ENCODE results near the gene STX11. TPM values are rescaled to one million over a fixed set of nuclear protein-coding genes. Genes with fewer than 3 reads are reported as not detected.

STX11 gene
- total RNA-seq, 1 donor from 2014 or later: 26.4 TPM

DNA sequence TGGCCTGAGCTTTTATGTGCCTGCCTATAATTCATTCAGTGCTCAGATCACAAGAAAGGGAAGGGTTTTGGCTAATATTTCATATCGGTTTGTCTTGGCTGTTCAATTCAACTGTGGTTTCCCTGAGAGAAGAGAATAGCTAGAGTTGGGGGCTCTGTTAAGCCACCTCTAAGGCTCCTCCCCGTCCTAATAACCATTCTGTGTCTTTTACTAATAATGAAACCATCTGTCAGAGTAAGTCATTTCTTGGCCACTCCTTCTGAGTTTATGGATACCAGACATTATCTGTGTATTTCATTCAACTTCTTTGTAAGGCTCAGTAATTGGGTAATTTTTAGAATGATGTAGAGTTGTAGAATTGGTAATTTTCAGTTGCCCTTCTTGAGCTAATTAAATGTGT, 5.2 kb downstream of the STX11 start:
- Mint-ChIP-seq H3K27me3 (no peaks in the 10 kb centered on the region), H3K4me3 (peak overlapping the region; percentile 6), H3K9me3 (no peaks in the 10 kb centered on the region), H3K36me3 (ENCODE audit: low read depth) (peaks cover 40% of the 10 kb centered on the region), H3K4me1 (peaks cover 59% of the 10 kb centered on the region), H3K27ac (no peak overlapping the region)
- TF ChIP-seq, protein P1, sequence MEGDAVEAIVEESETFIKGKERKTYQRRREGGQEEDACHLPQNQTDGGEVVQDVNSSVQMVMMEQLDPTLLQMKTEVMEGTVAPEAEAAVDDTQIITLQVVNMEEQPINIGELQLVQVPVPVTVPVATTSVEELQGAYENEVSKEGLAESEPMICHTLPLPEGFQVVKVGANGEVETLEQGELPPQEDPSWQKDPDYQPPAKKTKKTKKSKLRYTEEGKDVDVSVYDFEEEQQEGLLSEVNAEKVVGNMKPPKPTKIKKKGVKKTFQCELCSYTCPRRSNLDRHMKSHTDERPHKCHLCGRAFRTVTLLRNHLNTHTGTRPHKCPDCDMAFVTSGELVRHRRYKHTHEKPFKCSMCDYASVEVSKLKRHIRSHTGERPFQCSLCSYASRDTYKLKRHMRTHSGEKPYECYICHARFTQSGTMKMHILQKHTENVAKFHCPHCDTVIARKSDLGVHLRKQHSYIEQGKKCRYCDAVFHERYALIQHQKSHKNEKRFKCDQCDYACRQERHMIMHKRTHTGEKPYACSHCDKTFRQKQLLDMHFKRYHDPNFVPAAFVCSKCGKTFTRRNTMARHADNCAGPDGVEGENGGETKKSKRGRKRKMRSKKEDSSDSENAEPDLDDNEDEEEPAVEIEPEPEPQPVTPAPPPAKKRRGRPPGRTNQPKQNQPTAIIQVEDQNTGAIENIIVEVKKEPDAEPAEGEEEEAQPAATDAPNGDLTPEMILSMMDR (IDR thresholded peaks at IDR 0.05): no peak
- no peak for DNase-seq
- ChIA-PET POLR2A (interaction anchor here (0.6 to 1.5 kb wide), 3 partner anchors 9 to 92 kb away, joined by 3 to 9 read pairs (median 4); no protein-coding TSS in a partner anchor), CTCF (interaction anchor here (0.9 kb wide), 1 partner anchor 64 kb away, joined by 3 read pairs; no protein-coding TSS in a partner anchor)
- intact Hi-C loops (cut with micrococcal nuclease): loop anchor here (2.0 to 10.0 kb wide), 2 partner anchors 17 to 1809 kb away; partner anchors contain the start of gene SHPRH
- ATAC-seq (ENCODE audit: low read depth): no peak

- H3K27ac Mint-ChIP-seq: no peak overlapping the region
- CTCF ChIA-PET: no interaction called here
These were observed 6.0 kb downstream of the STX11 start for GRCh38 chr6:144156338-144156737.

DNA sequence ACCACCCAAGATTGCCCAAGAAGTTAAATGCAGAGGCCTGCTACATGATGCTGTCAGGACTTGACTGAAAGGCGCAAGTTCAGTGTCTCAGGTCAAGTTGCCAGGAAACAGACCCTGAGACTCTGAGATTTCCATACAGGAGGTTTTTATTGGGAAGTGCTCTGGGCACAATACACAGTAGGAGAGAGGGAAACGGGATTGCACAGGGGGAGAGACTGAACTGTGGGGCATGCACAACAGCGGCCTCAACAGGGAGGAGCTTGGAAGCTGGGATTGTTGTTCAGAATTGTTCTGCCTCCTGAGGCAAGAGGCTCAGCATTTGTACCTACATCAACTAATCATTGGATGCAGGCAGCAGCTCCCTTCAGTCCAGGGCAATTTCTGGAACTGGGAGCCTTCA, 6.7 kb downstream of the STX11 start:
- TF ChIP-seq, protein P1 (IDR thresholded peaks at IDR 0.05): no peak
- ChIA-PET POLR2A (no interaction called here), CTCF (no interaction called here)
- H3K27ac Mint-ChIP-seq: no peak overlapping the region
- intact Hi-C loops (cut with micrococcal nuclease): loop anchor here (10.0 kb wide), 1 partner anchor 1808 kb away; the partner anchor contains the start of gene SHPRH
- DNase-seq (no peak), ATAC-seq (ENCODE audit: low read depth) (no peak)
- H3K36me3 Mint-ChIP-seq (ENCODE audit: low read depth): peaks cover 37% of the 10 kb centered on the region
- no peaks in the 10 kb centered on the region for H3K27me3 Mint-ChIP-seq
- H3K9me3 Mint-ChIP-seq: no peaks in the 10 kb centered on the region
- peaks cover 49% of the 10 kb centered on the region for H3K4me1 Mint-ChIP-seq
- no peak overlapping the region for H3K4me3 Mint-ChIP-seq

More at GRCh38 chr6:144156338-144156737, 6.0 kb downstream of the STX11 start:
- Mint-ChIP-seq H3K9me3 (no peaks in the 10 kb centered on the region), H3K4me1 (peaks cover 55% of the 10 kb centered on the region), H3K27me3 (no peaks in the 10 kb centered on the region), H3K36me3 (ENCODE audit: low read depth) (peaks cover 35% of the 10 kb centered on the region), H3K4me3 (peak overlapping the region; percentile 11)
- DNase-seq: no peak
- TF ChIP-seq, protein P1 (IDR thresholded peaks at IDR 0.05): no peak
- intact Hi-C loops (cut with micrococcal nuclease): loop anchor here (10.0 kb wide), 1 partner anchor 1808 kb away; the partner anchor contains the start of gene SHPRH
- POLR2A ChIA-PET: interaction anchor here (0.6 to 1.5 kb wide), 2 partner anchors 8 to 38 kb away, joined by 3 to 9 read pairs; no protein-coding TSS in a partner anchor
- ATAC-seq (ENCODE audit: low read depth): no peak

DNA sequence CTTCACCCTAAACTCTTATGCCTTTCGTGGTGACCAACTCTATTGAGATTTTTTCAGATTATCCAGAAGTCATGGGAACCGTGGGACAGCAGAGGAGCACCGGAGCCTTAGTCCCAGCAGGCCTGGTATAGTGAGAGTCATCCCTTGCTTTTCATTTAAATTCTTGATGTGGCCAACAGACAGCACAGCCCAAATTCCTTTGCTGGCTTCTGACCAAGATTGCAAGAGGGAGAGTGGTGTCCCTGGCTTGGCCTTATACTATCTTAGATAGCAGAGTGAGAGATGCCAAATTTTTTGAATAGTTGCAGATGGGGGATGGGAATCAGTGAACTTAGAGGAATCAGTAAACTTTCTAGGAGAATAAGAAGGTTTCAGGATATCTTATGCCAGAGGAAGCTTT, 7.8 kb downstream of the STX11 start:
- Mint-ChIP-seq H3K36me3 (ENCODE audit: low read depth) (peaks cover 35% of the 10 kb centered on the region), H3K9me3 (no peaks in the 10 kb centered on the region), H3K4me3 (no peak overlapping the region), H3K27ac (no peak overlapping the region), H3K27me3 (no peaks in the 10 kb centered on the region), H3K4me1 (peaks cover 48% of the 10 kb centered on the region)
- ChIA-PET CTCF (no interaction called here), POLR2A (no interaction called here)
- TF ChIP-seq, protein P1 (IDR thresholded peaks at IDR 0.05): no peak
- intact Hi-C loops (cut with micrococcal nuclease): loop anchor here (2.0 to 10.0 kb wide), 2 partner anchors 15 to 1807 kb away; partner anchors contain the start of gene SHPRH
- no peak for ATAC-seq (ENCODE audit: low read depth)
- DNase-seq: no peak

GRCh38 chr6:144159223-144159622, 8.9 kb downstream of the STX11 start:
- no peaks in the 10 kb centered on the region for H3K27me3 Mint-ChIP-seq
- H3K27ac Mint-ChIP-seq: no peak overlapping the region
- intact Hi-C loops (cut with micrococcal nuclease): loop anchor here (2.0 to 10.0 kb wide), 2 partner anchors 14 to 1806 kb away; partner anchors contain the start of gene SHPRH
- H3K36me3 Mint-ChIP-seq (ENCODE audit: low read depth): peaks cover 29% of the 10 kb centered on the region
- no peaks in the 10 kb centered on the region for H3K9me3 Mint-ChIP-seq
- peaks cover 39% of the 10 kb centered on the region for H3K4me1 Mint-ChIP-seq
- no peak for DNase-seq
- POLR2A ChIA-PET: no interaction called here
- no peak overlapping the region for H3K4me3 Mint-ChIP-seq
- TF ChIP-seq, protein P1 (IDR thresholded peaks at IDR 0.05): no peak
- CTCF ChIA-PET: no interaction called here
- no peak for ATAC-seq (ENCODE audit: low read depth)

All from activated B cell treated with CpG ODN at 0.5 μM for 24 hours (primary cell).